Mononuclear cell (primary cell): ENCODE measurements around the gene LTB. TPM values are rescaled to one million over a fixed set of nuclear protein-coding genes. Genes with fewer than 3 reads are reported as not detected.
A peak's percentile ranks its signal among the peaks of the same experiment; 100 is the strongest.

Experiments used
- H3K27me3 ChIP-seq: 2 replicates; pipeline ENCODE4 v1.6.0; 2011; ENCODE audit warnings: low read length, control low read depth; ENCODE audit not compliant: insufficient read depth
- H3K4me1 ChIP-seq: 2 replicates; pipeline ENCODE4 v1.5.1; 2011; ENCODE audit warnings: mild to moderate bottlenecking, low read length, control low read depth; ENCODE audit not compliant: insufficient read depth
- H3K4me3 ChIP-seq: 2 replicates; pipeline ENCODE4 v1.5.1; 2011; ENCODE audit warnings: mild to moderate bottlenecking, low read length, moderate library complexity
- H3K9me3 ChIP-seq: 2 replicates; pipeline ENCODE4 v1.5.1; 2011; ENCODE audit warnings: low read depth, mild to moderate bottlenecking, control low read depth, low read length
- total RNA-seq: library from RNA; depleted of rRNA; stranded (reverse); fragments of >200 nt; gene quantifications from one replicate; pipeline ENCODE4 v1.2.3, GENCODE V29; 2012

LTB gene
- total RNA-seq, 1 donor = 191 TPM

DNA sequence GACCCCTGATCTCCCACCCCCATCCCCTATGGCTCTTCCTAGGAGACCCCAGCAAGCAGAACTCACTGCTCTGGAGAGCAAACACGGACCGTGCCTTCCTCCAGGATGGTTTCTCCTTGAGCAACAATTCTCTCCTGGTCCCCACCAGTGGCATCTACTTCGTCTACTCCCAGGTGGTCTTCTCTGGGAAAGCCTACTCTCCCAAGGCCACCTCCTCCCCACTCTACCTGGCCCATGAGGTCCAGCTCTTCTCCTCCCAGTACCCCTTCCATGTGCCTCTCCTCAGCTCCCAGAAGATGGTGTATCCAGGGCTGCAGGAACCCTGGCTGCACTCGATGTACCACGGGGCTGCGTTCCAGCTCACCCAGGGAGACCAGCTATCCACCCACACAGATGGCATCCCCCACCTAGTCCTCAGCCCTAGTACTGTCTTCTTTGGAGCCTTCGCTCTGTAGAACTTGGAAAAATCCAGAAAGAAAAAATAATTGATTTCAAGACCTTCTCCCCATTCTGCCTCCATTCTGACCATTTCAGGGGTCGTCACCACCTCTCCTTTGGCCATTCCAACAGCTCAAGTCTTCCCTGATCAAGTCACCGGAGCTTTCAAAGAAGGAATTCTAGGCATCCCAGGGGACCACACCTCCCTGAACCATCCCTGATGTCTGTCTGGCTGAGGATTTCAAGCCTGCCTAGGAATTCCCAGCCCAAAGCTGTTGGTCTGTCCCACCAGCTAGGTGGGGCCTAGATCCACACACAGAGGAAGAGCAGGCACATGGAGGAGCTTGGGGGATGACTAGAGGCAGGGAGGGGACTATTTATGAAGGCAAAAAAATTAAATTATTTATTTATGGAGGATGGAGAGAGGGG is 8.8 kb downstream of the LTB start:
- no peak overlapping the region for H3K4me3 ChIP-seq

DNA sequence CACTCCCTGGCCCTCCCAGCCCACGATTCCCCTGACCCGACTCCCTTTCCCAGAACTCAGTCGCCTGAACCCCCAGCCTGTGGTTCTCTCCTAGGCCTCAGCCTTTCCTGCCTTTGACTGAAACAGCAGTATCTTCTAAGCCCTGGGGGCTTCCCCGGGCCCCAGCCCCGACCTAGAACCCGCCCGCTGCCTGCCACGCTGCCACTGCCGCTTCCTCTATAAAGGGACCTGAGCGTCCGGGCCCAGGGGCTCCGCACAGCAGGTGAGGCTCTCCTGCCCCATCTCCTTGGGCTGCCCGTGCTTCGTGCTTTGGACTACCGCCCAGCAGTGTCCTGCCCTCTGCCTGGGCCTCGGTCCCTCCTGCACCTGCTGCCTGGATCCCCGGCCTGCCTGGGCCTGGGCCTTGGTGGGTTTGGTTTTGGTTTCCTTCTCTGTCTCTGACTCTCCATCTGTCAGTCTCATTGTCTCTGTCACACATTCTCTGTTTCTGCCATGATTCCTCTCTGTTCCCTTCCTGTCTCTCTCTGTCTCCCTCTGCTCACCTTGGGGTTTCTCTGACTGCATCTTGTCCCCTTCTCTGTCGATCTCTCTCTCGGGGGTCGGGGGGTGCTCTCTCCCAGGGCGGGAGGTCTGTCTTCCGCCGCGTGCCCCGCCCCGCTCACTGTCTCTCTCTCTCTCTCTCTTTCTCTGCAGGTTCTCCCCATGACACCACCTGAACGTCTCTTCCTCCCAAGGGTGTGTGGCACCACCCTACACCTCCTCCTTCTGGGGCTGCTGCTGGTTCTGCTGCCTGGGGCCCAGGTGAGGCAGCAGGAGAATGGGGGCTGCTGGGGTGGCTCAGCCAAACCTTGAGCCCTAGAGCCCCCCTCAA is 9.9 kb downstream of the LTB start, which contains the start of gene LTA:
TSS of gene LTA (plus strand) at position 249 of the 871 bp plus-strand sequence. CDS start at position 703, 454 bp downstream.
- peaks cover 96% of the 10 kb centered on the region for H3K4me1 ChIP-seq
- H3K9me3 ChIP-seq = no peaks in the 10 kb centered on the region
- H3K4me3 ChIP-seq = peak within 1 kb of the TSS; percentile 37

More for the DNA sequence above, 8.8 kb downstream of the LTB start:
- peaks cover 96% of the 10 kb centered on the region for H3K4me1 ChIP-seq
- no peaks in the 10 kb centered on the region for H3K9me3 ChIP-seq
- H3K27me3 ChIP-seq = no peaks in the 10 kb centered on the region

DNA sequence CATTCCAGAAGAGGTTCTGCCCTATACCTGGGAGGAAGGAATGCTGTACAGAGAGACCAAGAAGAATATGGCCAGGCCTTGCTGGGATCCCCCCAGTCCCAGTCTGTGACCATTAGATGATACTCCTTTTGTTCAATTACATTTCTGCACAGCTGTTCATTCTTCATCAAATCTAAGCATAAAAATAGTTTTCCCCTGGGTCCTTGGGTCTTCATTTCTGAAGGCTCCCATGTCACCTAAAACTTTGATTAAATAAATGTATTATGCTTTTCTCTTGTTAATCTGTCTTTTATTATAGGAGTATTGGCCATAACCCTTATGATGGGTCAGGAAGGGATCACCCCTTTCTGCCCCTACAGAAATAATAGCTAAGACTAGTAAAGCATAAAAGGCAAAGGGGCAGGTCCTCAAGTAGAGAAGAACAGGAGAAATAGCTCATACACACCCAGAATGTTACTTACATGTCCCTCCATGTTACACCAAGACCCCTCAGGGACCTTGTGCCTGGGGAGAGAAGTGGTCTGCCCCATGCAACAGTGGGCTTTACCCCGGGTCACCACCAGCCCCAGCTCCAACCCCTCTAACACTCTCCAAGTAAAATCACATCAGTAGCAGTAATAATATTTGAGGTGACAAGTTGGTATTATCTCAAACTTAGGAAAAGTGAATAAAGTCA is 12.2 kb downstream of the LTB start:
- H3K9me3 ChIP-seq = no peaks in the 10 kb centered on the region
- H3K4me1 ChIP-seq = peaks cover 81% of the 10 kb centered on the region
- no peaks in the 10 kb centered on the region for H3K27me3 ChIP-seq
- H3K4me3 ChIP-seq = no peak overlapping the region

More for the DNA sequence above, 9.9 kb downstream of the LTB start, which contains the start of gene LTA:
- H3K27me3 ChIP-seq = no peaks in the 10 kb centered on the region

DNA sequence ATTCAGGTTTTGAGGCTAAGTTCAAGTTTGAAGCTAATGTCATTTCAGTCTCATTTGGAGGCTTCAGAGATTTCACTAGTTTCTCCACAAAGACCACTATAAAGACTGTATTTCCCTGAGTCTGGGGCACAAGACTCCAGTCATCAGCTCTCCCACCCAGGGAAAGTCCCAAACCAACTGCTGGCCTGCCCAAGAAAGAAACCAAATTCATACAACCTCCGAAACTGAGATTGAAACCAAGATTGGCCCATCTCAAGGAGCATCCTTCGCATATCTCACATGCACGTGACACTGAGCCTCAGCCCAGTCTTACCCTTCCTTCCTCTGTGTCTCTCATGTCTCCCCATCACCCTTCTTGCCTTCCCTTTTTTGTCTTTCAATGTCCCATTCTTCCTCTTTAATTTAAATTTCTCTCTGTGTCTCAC is 13.7 kb downstream of the LTB start:
- Histone ChIP-seq H3K4me3 (no peak overlapping the region), H3K9me3 (no peaks in the 10 kb centered on the region), H3K27me3 (no peaks in the 10 kb centered on the region), H3K4me1 (peaks cover 72% of the 10 kb centered on the region)

DNA sequence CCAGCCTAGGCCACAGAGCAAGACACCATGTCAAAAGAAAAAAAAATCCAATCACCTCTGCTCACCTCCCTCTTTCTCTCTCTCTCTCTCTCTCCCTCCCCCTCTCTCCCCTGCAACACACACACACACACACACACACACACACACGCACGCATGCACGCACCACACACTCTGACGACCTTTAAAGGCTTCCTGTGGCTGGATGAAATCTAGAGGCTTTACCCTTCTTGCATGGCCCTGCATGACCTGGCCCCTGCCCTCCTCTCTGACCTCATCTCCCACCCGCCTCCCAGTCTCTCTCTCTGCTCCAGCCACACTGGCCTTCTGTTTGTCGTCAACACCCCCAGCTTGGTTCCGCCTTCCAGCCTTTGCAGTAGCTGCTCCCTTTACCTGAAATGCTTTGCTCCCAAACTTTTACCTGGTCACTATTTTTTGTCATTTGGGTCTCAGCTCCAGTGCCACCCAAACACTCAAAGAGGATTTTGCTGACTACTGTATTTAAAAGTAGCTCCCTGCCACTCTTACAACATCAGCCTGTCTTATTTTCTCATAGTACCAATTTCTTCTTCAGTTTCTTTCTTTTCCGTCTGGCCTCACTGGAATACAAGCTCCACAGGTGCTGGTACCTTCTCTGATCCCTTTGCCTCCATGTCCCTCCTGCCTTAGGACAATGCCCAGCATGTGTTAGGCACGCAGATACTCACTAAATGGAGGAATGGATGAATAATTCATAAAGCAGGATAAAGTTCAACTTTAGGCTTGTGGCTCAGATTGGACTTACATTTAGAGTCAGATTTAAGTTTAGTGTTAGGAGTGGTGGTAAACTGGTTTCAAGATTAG is 14.5 kb downstream of the LTB start:
- Histone ChIP-seq H3K27me3 (no peaks in the 10 kb centered on the region), H3K4me1 (peaks cover 72% of the 10 kb centered on the region), H3K9me3 (no peaks in the 10 kb centered on the region), H3K4me3 (no peak overlapping the region)

DNA sequence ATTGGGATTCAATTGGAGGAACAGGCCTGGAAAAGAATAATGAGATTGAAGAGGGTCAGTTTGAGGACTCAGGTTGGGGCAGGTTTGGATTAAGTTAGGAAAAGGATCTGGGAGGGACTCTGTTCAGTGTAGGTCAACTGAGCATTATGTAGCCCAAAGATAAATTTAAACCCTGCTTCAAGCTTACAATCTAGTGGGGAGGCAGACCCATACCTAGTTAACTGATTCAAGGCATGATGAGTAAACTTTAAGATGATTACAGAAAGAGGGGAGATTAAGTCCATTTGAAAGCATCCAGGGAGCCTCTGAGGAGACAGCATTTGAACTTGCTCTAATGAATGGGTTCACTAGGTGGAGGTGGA is 21.5 kb downstream of the LTB start:
- Histone ChIP-seq H3K9me3 (no peaks in the 10 kb centered on the region), H3K27me3 (no peaks in the 10 kb centered on the region), H3K4me3 (no peak overlapping the region), H3K4me1 (peaks cover 85% of the 10 kb centered on the region)

DNA sequence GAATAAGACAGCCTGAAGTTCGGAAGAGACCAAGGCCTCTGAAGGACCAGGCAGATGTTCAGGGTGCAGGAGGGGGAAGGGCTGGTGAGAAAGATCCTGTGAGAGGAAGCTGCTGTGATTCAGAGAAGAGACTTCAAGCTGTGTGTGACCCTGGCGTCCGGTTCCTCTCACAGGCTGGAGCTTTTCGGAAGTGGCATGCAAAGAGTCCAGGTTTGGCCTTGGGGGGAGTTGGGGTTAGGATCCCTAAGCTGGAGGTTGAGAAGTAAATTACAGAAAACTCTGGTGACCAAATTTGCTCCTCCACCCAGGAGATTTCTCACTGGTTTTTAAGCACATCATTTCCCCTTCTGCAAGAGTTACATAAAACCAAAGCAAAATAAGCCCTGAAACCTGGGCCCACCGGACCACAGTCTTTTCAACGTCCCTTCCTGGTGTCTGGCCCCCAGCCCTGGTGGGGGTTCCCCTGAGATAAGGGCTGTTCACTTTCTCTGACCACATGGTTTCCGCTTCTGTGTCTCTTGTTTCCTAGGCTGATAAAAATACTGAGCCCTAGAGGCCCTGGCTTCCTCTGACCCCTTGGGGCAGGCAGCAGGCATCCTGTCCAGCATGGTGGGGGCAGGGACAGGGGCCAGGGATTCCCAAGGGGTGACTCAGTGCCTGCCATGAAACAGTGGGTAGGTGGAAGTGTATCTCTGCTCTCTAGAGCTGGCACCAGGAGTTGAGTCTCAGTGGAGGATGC is 22.1 kb downstream of the LTB start:
- no peaks in the 10 kb centered on the region for H3K27me3 ChIP-seq
- H3K4me1 ChIP-seq = peaks cover 85% of the 10 kb centered on the region
- peak overlapping the region; percentile 3 for H3K4me3 ChIP-seq
- H3K9me3 ChIP-seq = no peaks in the 10 kb centered on the region

DNA sequence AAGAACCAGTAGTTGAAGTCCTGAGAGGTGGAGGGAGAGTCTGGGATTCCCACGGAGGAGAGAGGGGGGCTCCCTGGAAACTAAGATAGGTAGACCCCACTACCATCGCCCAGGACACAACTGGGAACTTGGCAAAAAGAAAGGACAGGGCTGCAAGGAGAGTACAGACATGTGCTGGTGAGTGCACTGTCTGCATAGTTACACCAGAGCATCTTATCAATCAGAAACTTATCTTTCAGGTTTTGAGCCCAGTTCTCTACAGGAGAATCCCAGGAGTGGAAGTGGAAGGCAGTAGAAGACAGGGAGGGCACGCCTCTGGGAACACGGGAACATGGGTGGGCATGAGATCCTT is 22.6 kb downstream of the LTB start:
- peak overlapping the region; percentile 3 for H3K4me3 ChIP-seq

DNA sequence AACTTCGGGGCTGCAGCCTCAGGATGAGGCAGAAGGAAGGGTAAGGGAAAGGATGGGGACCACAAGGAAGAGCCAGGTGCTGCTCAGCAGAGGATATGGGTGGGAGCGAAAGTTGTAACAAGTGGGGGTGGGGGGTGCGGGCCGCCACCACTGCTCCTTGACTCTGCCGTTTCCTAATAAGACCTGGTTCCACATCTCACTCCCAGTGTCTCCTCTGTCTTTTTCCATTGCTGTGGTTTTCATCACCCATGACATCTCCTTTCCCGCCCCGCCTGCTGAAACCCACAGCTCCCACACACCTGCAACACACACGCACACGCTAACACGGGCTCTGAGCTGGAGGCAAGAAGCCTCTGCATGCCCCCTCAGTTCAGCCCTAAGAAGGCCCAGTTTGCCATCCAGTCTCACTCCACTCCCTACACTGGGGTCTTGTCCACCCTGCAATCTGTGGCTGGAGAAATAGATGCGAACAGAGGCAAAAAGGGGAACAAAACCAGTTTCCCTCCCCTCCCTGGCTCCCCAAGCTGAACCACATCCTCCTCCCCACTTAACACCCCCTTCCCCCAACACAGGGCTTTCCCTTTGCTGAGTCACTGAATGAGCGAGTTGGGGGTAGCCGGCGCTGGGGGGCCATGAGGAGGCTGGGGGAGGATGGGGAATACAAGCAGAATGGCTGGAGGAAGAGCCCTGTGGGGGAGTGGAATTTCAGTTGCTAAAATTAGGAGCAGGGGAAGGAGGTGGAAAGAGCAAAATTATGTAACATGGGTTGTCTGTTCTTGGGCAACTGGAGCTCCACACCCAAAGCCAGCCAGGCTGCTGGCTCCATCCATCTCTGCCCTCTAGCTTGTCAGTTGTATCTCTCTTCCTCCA is 23.4 kb downstream of the LTB start:
- no peaks in the 10 kb centered on the region for H3K9me3 ChIP-seq
- peaks cover 83% of the 10 kb centered on the region for H3K4me1 ChIP-seq
- no peak overlapping the region for H3K4me3 ChIP-seq
- no peaks in the 10 kb centered on the region for H3K27me3 ChIP-seq

More for the DNA sequence above, 22.6 kb downstream of the LTB start:
- peaks cover 85% of the 10 kb centered on the region for H3K4me1 ChIP-seq
- H3K27me3 ChIP-seq = no peaks in the 10 kb centered on the region
- no peaks in the 10 kb centered on the region for H3K9me3 ChIP-seq

DNA sequence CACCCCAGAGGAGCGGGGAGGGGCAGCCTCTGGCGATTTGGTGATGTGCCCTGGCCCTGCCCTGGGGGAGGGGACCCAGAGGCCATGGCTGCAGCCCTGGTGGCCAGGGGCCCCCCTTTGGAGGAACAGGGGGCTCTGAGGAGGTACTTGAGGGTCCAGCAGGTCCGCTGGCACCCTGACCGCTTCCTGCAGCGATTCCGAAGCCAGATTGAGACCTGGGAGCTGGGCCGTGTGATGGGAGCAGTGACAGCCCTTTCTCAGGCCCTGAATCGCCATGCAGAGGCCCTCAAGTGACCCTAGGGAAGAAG is 24.0 kb downstream of the LTB start:
- peaks cover 81% of the 10 kb centered on the region for H3K4me1 ChIP-seq
- H3K9me3 ChIP-seq = no peaks in the 10 kb centered on the region
- no peak overlapping the region for H3K4me3 ChIP-seq

DNA sequence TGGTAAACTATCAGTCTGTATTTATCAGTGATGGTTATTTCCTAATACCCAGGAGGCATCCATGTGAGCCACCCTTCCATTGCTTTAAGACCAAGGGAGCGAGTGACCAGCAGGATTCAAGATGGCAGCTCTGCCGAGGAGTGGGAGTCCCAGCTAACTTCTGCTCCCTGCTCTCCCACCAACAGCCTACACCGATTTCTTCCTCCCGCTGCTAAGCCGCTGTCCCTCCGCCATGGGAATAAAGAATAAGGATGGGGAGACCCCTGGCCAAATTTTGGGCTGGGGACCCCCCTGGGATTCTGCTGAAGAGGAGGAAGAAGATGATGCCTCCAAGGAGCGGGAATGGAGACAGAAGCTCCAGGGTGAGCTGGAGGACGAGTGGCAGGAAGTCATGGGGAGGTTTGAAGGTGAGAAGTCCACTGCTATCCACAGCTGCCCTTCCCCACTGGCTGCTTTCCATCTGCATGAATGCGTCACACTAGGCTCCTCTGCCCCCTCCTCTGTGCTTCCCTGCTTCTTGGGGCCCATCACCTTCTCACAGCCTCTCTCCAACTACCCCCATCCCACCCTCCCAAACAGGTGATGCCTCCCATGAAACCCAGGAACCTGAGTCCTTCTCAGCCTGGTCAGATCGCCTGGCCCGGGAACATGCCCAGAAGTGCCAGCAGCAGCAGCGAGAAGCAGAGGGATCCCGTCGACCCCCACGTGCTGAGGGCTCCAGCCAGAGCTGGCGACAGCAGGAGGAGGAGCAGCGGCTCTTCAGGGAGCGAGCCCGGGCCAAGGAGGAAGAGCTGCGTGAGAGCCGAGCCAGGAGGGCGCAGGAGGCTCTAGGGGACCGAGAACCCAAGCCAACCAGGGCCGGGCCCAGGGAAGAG is 24.5 kb downstream of the LTB start:
- no peaks in the 10 kb centered on the region for H3K27me3 ChIP-seq
- H3K4me1 ChIP-seq = peaks cover 81% of the 10 kb centered on the region
- H3K9me3 ChIP-seq = no peaks in the 10 kb centered on the region
- H3K4me3 ChIP-seq = no peak overlapping the region

More for the DNA sequence above, 24.0 kb downstream of the LTB start:
- H3K27me3 ChIP-seq = no peaks in the 10 kb centered on the region

DNA sequence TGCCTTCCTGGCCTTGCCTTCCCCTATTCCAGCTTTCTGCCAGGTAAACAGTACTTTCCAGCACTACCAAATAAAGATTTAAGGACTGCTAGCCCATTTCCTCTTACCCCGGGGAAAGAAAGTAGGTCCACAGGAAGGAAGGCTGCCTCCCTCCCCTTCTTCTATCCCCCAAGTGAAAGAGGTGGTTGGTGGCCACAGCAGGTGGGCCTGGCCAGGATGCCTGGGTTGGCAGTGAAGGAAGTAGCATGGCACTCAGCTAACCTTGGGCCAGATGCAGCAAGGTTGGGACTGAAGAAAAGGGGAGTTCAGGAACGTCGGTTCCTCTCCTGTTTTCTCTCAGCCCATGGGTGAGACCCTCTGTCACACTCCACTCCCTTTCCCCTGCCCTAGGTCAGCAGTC is 25.9 kb downstream of the LTB start:
- Histone ChIP-seq H3K4me1 (peaks cover 80% of the 10 kb centered on the region), H3K27me3 (no peaks in the 10 kb centered on the region), H3K4me3 (no peak overlapping the region), H3K9me3 (no peaks in the 10 kb centered on the region)
